LoVo (cell line): ENCODE data around the gene DLGAP1.

Experiments used
- DNase-seq: peaks from one replicate; pipeline ENCODE4 v3.0.0-alpha.2; 2016; ENCODE audit warnings: low spot score

Gene DLGAP1

GRCh38 chr18:4238966-4239365, 216.1 kb downstream of the DLGAP1 start:
- no peak for DNase-seq

- no peak for DNase-seq
These were observed 217.5 kb downstream of the DLGAP1 start for GRCh38 chr18:4237664-4238041.

GRCh38 chr18:4236940-4237663, 218.0 kb downstream of the DLGAP1 start:
- no peak for DNase-seq

GRCh38 chr18:4233468-4233867, 221.6 kb downstream of the DLGAP1 start:
- no peak for DNase-seq

GRCh38 chr18:4232656-4233055, 222.5 kb downstream of the DLGAP1 start:
- no peak for DNase-seq

GRCh38 chr18:4231260-4231659, 223.8 kb downstream of the DLGAP1 start:
- no peak for DNase-seq

GRCh38 chr18:4230450-4231168, 224.5 kb downstream of the DLGAP1 start:
- no peak for DNase-seq

- no peak for DNase-seq
These were observed 230.9 kb downstream of the DLGAP1 start for GRCh38 chr18:4224031-4224704.

- no peak for DNase-seq
These were observed 243.8 kb downstream of the DLGAP1 start for GRCh38 chr18:4211111-4211837.

- no peak for DNase-seq
These were observed 246.7 kb downstream of the DLGAP1 start for GRCh38 chr18:4208366-4208765.

- no peak for DNase-seq
These were observed 247.6 kb downstream of the DLGAP1 start for GRCh38 chr18:4207383-4207985.

GRCh38 chr18:4204438-4204720, 250.7 kb downstream of the DLGAP1 start:
- DNase-seq = no peak

- no peak for DNase-seq
These were observed 251.3 kb downstream of the DLGAP1 start for GRCh38 chr18:4203568-4204437.

- DNase-seq = no peak
These were observed 254.7 kb downstream of the DLGAP1 start for GRCh38 chr18:4200399-4200798.

- no peak for DNase-seq
These were observed 256.2 kb downstream of the DLGAP1 start for GRCh38 chr18:4198956-4199355.

- DNase-seq = no peak
These were observed 258.8 kb downstream of the DLGAP1 start for GRCh38 chr18:4196351-4196750.

- no peak for DNase-seq
These were observed 262.0 kb downstream of the DLGAP1 start for GRCh38 chr18:4193086-4193485.

GRCh38 chr18:4181882-4182568, 273.1 kb downstream of the DLGAP1 start:
- no peak for DNase-seq

- no peak for DNase-seq
These were observed 274.0 kb downstream of the DLGAP1 start for GRCh38 chr18:4181086-4181485.

- DNase-seq = no peak
These were observed 282.7 kb downstream of the DLGAP1 start for GRCh38 chr18:4172196-4173100.
